HG02763 (cell line): ENCODE results near the gene C16orf89.
A peak's percentile ranks its signal among the peaks of the same experiment; 100 is the strongest.
"Not testable (repeated sequence)": the region's sequence is repeated elsewhere in the genome, so short reads cannot be mapped to it uniquely, and the experiment has no call there.

Source experiments
- ATAC-seq: cut with Tn5 transposase; IDR thresholded peaks from one replicate; pipeline ENCODE4 v1.9.1; 2021; ENCODE audit warnings: mild to moderate bottlenecking, moderate library complexity; ENCODE audit not compliant: unreplicated experiment

Gene C16orf89, protein sequence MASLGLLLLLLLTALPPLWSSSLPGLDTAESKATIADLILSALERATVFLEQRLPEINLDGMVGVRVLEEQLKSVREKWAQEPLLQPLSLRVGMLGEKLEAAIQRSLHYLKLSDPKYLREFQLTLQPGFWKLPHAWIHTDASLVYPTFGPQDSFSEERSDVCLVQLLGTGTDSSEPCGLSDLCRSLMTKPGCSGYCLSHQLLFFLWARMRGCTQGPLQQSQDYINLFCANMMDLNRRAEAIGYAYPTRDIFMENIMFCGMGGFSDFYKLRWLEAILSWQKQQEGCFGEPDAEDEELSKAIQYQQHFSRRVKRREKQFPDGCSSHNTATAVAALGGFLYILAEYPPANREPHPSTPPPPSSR

DNA sequence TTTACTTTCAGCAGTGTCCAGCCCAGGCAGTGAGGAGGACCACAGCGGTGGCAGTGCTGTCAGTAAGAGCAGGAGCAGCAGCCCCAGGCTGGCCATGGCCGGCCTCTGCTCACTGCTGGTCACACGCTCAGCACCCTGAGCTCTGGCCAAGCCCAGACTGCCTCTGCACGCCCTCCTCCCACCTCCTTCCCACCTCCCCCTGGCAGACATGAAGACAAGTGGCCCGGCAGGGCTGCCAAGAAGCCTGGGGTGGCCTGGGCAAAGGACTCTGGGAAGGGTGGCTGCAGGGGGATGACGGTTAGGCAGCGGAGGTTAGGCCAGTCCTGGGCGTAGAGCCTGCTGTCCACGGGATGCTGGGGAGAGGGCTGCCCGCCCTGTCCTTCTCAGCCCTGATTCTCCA lies at the start of gene C16orf89:
Gene C16orf89 (minus strand): TSS at position 144 of the 400 bp plus-strand sequence. CDS start 48 bp downstream, at position 96.
- ATAC-seq = no peak

DNA sequence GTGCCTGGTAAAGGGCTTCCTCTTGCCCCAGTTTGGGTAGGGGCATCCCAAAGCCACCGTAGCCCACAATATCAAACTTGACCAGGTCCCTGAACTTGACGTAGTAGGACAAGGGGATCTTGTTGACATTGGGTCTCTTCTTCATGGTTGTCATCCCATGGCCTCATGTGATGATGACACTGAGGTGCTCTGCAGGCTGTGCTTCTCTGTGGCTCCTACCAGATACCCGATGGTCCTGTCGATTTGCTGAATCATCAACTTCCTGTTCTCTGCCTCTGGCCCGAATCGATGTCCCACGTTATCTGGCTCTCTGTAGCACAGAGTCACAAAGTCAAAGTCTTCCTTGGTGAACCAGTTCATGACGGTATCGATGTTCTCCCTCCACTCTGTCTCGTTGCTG lies 45.2 kb upstream of the C16orf89 start:
- ATAC-seq = not testable (repeated sequence)

DNA sequence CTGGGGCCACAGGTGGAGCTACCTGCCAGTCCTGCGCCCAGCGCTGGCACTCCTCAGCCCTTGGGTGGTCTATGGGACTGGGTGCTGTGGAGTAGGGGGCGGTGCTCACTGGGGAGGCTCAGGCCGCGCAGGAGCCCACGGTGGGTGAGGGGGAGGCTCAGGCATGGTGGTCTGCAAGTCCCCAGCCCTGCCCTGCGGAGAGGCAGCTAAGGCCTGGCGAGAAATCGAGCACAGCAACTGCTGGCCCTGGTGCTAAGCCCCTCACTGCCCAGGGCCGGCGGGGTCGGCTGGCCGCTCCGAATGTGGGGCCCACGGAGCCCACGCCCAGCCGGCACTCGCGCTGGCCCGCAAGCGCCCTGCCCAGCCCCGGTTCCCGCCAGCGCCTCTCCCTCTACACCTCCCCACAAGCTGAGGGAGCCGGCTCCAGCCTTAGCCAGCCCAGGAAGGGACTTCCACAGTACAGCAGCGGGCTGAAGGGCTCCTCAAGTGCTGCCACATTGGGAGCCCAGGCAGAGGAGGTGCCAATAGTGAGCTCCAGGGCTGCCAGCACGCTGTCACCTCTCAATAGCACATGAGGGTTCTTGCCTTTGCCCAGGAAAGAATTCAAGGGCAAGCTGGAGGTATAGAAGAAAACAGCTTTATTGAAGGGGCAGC lies 42.9 kb upstream of the C16orf89 start:
- ATAC-seq = no peak

DNA sequence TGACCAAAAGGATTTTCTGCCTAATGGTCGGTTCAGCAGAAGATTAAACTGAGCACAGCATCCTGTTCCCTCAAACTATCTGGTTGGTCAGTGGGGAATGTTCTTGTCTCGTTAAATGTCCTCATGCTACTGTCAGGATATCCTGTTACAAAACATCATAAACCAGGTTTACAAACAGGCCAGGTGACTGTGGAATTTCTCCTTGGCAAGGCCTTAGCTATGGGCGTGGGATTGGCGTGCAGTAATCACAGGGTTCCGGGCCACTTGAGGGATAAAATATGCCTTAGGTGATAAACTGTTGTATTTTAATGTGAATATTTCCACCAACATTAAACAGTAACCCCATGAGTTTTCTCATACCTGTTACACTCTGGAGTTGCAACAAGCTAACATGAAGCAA lies 39.3 kb upstream of the C16orf89 start:
- ATAC-seq = not testable (repeated sequence)

DNA sequence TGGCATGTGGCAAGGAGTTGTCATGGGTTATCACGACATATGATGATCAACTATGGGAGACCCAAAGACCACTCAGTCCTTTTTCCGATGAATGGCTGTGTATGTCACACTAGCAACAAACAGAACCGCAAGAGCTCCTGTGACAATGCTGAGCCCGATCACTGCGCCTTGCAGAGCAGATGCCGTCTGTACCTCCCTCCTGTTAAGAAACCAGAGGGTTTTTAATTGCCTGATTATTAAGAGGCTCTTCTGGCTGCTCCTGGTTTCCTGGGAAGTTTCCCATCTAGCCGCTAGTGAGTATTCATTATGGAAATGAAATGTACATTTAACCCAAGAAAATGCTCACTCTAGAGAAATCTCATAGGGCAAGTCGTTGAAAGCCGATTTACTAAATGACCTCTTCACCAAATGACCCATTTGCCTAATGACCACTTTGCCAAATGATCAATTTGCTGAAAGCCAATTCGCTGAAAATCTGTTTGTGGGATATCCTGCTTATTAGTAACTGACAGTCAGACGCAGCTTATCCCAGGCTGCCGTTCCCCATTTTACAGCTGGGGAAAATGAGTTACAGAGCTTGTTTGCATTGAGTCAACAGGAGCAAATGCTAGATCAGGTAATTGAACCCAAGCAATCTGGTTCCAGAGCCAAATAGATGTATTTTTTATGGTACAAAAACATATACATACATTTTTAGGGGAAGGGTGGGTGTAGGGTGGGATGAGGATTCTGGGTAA lies 37.7 kb upstream of the C16orf89 start:
- not testable (repeated sequence) for ATAC-seq

DNA sequence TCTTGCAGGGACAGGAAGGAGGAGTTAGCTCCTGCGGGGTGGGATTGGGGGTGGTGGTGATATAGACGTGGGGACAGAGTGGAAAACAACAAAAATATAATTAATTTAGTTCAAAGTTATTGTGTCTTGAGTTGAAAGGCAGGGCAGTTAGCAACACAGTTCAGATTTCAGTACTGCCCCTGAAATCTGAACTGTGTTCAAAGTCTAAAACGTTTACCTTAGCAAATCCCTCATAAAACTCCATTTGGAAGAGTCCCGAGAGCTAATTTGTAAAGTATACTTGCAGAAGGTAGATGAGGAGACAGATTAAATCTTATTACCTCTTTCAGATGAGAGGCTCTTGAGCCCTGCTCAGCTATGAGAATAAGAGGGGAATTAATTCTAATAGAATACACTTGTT lies 33.4 kb upstream of the C16orf89 start:
- ATAC-seq = not testable (repeated sequence)

DNA sequence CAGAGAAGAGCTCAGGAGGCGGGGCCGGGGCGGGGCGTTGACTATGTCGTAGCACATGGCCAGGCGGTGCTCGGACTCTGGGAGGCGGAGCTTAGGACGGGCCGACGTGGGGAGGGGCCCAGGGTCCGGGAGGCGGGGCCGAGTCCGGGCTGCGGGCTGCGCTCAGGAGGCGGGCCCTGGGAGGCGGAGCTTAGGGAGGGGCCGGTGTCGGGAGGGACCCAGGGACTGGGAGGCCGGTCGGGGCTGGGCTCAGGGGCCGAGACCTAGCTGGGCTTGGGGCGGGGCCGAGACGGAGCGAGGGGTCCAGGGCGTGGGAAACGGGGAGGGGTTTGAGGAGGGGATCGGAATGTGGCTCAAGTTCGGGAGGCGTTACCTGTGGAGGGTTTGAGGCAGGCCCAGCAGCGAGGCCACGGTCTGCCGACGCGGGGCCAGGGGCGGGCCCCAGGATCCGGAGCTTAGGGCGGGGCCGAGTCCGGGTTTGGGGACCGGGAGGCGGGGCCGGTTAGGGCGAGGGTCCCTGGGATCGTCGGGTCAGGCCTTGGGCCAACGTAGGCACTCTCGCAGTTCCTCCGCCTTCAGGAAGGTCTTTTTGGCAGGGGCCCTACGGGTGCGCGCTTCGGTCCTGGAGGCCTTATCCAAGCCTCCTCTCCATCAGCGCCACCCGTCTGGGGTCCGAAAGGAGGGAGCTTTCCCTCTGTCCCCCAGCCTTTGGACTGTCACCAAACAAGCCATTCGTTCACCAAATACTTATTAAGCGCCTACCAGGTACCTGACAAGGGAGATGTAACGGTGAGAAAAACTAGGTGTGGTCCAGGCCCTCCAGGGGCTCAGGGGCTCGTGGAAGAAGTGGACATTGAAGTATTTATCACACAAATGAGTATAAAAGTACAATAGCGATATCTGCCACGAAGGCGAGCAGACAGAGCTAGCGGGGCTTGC lies 32.7 kb upstream of the C16orf89 start:
- ATAC-seq = not testable (repeated sequence)

DNA sequence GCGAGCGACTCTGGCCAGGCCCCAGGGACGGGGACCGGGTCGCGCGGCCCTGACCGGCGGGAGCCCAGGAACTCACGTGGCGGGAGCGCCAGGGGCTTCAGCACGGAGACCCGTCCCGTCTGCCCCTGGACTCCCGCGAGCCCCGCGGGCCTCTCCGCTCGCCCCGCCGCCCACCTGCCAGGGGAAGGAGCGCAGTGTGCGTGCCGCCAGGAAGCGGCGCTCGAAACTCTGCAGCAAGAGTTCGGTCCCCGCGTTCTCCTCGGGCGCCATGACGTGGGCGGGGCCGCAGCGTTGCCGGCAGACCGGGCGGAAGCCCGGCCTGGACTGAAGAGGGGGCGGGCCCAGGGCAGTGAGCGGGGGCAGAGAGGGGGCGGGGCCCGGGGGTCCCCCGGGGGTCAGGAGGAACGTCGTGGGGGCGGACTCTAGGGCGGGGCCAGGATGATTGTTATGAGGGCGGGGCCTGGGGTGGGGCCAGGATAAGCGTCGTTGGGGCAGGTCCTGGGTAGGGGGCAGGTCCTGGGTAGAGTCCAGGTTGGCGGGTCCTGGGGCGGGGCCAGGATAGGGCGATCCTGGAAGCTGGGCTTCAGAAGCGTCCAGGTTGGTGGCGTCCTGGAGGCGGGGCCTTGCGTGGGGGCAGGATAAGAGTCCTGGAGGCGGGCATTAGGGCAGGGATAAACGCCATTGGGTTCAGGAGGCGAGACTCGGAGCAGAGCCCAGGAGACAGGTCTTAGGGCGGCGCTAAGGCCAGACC lies 31.9 kb upstream of the C16orf89 start, which contains the start of gene EEF2KMT:
Gene EEF2KMT (minus strand): TSS at position 326 of the 751 bp plus-strand sequence. CDS start 56 bp downstream, at position 270.
- peak; percentile 98 for ATAC-seq

DNA sequence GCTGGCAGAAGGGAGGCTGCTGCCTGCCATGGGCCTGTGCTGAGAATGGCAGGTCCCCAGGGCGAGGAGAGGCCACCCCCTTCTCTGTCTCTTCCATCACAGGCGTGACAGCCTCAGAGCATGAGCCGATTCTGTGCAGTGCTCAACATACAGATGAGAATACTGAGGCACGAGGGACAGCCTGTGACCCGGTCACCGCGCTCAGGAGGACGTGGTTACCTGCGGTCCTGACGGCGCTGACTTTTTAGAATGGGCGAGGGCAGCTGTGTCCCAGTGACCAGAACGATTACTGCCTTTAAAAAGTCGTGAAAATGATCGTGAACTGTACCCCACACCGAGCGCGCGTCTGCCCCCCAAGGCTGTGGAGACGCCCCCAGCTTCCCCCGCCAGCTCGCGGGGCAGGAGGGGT lies 31.3 kb upstream of the C16orf89 start:
- ATAC-seq = not testable (repeated sequence)

DNA sequence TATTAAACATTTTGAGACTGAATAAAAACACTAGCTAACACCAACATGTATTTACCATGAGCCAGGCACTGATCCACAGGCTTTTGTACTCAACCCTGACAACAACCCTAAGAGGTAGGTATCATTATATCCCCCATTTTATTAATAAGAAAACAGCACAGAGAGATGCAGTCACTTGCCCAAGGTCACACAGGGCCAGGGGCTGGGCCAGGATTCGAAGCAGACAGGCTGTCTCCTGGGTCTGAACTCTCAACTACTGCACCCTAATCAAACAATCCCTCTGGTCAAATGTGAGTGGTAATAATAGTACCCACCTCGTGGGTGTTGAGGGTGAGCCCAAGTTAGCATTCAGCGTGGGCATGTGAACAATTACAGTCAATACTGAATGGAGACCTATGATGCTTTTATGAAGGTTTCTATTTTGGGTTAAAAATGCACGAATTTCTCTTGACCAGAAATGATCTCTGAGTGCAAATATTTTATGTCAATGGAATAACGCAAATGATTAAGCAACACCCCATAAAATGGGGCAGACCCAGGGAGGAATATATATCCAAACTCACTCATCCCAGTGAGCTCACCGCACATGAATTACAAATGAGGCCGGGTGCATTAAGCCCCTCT lies 30.8 kb upstream of the C16orf89 start:
- not testable (repeated sequence) for ATAC-seq

DNA sequence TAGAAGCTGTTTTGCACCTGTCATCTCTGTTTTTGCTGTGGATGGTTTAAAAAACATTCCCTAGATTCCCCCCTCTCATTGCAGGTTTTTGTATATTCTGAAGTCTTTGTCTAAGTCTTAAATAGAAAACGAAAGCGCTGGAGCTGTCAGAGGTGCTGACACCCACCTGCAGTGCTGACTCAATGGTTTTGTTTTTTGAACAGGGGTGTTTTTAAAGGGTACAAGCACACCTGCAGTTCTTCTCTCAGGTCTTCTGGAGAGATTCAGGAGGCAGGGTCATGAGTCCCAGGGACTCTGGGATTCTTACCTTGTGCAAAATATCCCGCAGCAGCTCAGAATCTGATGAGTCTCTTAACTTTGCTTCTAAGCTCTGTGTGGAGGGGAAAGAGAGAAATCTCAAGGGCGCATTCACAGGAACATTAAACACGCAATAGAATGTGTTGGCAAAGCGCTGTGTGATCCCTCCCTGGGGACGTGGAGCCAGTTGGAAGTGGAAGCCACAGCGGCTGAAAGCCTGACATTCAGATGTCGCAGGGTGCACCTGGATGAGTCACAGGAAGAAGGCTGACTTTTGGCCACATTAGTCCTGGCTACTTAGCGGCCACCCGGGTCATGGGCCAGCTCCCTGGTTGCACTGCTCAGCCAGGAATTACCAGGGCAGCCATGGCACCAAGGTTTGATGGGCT lies 29.5 kb upstream of the C16orf89 start:
- not testable (repeated sequence) for ATAC-seq

DNA sequence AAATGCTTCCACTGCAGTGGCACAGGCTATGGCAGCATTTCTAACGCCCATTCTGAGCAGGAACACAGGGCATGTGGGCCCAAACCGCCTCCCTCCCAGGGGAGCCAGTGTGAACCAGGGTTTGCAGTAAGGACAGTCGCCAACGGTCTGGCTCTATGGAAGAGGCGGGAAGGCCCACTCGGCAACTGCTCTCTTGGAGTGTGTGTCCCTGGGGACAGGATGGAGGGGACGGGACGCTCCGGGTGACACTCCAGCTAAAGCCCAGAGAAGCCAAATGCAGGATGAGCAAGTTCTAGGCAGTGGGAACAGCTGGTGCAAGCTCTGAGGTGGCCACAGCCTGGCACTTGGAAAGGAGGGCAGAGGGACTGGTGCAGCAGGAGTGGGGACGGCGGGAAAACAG lies 28.0 kb upstream of the C16orf89 start:
- not testable (repeated sequence) for ATAC-seq

DNA sequence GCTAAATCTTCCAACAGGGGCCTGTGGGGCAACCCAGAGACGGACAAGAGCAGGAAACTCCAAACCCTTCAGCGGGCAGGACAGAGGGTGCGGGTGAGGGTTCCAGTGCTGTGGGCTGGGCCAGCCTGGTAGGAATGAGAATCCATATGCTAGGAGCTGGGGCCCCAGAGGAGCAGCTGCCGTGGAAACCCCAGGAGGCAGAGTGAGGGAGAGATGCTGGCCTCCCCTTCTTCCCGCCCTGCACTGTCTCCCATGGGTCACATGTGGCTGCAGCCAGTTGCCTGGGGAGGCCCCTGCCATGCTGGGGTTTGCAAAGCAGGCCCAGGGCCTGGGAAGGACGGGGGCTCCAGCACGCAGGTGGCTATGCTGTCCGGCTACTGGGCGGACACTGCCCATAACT lies 27.3 kb upstream of the C16orf89 start:
- ATAC-seq = not testable (repeated sequence)

DNA sequence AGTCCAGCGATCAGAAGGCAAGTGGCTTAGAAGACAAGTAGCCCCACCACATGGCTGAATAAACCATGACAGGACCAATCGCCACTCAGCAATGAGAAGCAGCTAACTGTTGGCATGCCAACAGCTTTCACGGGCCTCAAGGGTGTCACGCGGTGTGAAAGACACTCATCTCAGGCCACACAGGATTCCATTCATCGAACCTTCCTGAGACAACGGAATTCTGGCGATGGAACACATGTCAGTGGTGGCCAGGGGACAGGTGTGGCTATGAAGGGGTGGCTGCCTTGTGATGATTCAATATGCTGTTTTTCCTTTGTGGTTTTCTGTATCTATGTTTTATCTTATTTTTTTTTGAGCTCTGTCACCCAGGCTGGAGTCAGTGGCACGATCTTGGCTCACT lies 24.8 kb upstream of the C16orf89 start:
- not testable (repeated sequence) for ATAC-seq

DNA sequence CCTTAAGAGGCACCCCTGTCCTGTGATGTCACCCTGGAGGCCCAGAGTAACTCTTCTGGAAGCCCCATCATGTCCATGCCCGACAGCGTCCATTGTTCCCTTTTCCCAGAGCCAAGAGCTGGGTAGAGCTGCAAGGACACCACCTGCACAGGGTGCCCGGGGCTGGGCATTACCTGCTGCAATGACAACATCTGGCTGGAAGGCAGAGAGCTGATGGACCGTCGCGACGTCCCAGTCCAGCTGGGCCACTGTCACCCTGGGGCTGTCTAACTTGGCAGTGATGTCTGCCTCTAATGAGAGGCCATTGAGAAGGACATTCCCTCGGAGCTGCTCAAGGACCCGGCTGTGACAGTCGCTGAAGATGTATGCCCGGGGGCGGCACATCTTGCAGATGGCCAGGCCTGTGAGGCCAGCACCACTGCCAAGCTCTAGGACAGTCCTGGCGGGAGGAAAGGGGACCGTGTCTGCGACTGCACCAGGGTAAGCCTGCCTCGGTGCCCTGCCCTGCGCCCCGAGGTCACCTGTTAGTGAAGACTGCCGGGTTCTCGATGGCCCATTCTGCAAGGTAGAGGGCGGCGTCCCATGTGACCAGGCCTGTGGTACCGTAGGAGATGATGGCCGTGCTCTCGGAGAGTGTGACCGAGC lies 24.3 kb upstream of the C16orf89 start:
- not testable (repeated sequence) for ATAC-seq

DNA sequence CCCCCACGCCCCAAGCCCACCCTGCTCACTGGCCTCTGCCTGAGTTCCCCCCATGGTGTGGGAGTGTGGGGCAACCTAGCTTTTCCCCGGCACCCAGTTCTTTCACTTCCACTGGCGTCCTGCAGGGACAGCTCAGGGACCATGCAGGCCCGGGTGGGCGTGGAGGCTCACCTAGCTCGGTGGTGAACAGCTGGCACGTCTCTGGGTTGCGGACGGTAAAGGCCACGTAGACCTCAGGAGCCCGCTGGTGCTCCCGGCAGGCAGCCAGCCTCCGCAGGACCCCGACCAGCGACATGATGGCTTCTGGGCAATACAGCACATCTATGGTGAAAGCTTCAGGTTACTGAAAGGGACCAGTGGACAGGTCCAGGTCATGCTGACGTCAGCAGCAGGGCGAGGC lies 23.2 kb upstream of the C16orf89 start:
- ATAC-seq = not testable (repeated sequence)

DNA sequence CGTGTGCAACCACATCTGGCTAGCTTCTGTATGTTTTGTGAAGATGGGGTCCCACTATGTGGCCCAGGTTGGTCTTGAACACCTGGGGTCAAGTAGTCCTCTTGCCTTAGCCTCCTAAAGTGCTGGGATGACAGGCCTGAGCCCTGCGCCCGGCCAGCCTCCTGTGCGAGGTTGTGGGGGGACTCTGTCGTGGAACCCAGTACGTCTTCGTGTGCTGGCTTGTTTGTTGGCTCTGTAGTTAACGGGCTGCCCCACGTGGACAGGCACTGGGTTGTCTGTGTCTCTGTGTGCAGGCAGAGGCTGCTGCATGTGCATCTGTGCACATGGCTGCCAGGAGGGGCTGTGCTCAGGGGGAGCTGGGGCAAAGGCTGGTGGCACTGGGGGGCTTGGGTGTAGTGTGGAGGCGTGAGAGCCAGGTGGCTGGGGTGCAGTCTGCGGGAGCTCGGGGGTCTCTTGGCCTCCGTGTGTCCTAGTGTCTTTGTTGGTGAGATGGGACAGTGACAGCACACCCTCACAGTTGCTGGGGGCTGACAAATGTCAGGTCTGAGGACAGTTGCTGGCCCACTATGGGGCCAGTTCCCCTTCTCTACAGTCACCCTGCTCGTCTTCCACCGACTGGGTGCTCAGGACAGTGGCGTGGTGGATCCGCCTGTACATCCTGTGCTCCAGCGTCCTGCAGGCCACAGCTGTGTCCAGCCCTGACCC lies 22.5 kb upstream of the C16orf89 start:
- not testable (repeated sequence) for ATAC-seq
